GM12865 (cell line): ENCODE data around the gene TDRD3.

Experiments used
- DNase-seq: peaks from one replicate; pipeline ENCODE4 v3.0.0; 2010; ENCODE audit warnings: low read depth
- H3K4me3 ChIP-seq: 2 replicates; pipeline ENCODE4 v1.5.1; 2011; ENCODE audit warnings: mild to moderate bottlenecking, low read depth, low read length, control low read depth
- TF ChIP-seq, protein P1 (sequence below): IDR thresholded peaks from 2 replicates; pipeline ENCODE4 v1.5.1; 2011; ENCODE audit warnings: low read length, control low read depth, low read depth, inconsistent platforms; ENCODE audit not compliant: insufficient read depth; ENCODE audit errors: missing control alignments

Gene TDRD3

GRCh38 chr13:60379837-60380565, 17.0 kb upstream of the TDRD3 start:
- TF ChIP-seq, protein P1, sequence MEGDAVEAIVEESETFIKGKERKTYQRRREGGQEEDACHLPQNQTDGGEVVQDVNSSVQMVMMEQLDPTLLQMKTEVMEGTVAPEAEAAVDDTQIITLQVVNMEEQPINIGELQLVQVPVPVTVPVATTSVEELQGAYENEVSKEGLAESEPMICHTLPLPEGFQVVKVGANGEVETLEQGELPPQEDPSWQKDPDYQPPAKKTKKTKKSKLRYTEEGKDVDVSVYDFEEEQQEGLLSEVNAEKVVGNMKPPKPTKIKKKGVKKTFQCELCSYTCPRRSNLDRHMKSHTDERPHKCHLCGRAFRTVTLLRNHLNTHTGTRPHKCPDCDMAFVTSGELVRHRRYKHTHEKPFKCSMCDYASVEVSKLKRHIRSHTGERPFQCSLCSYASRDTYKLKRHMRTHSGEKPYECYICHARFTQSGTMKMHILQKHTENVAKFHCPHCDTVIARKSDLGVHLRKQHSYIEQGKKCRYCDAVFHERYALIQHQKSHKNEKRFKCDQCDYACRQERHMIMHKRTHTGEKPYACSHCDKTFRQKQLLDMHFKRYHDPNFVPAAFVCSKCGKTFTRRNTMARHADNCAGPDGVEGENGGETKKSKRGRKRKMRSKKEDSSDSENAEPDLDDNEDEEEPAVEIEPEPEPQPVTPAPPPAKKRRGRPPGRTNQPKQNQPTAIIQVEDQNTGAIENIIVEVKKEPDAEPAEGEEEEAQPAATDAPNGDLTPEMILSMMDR, result no peak
- H3K4me3 ChIP-seq, result no peak overlapping the region
- DNase-seq, result no peak

- TF ChIP-seq, protein P1, result no peak
- no peak for DNase-seq
- H3K4me3 ChIP-seq, result no peak overlapping the region
These were observed 12.1 kb upstream of the TDRD3 start for GRCh38 chr13:60384911-60385310.

- no peak overlapping the region for H3K4me3 ChIP-seq
- TF ChIP-seq, protein P1, result no peak
- no peak for DNase-seq
These were observed 10.8 kb upstream of the TDRD3 start for GRCh38 chr13:60386250-60386649.

DNA sequence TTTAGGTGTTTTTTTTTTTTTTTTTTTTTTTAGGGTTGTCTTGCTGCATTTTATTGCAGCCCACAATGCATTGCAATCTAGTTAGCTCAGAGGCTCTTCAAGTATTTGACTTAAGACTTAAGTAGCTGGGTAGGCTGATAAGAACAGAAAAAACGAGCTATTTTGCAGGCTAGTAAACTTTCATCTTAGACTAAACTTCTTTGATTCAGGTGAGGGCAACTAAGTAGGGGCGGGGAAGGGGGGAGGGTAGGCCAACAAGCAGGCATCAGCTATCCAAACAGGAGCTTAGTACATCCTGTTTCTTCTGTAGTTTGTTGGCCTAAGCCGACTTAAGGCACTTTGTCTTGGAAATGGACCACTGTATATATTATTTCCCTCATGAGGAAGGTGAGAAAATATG, 4.9 kb upstream of the TDRD3 start:
- no peak overlapping the region for H3K4me3 ChIP-seq
- TF ChIP-seq, protein P1, result no peak

GRCh38 chr13:60395971-60396782, 843 bp upstream of the TDRD3 start:
- TF ChIP-seq, protein P1, result no peak
- DNase-seq, result peak; percentile 97
- H3K4me3 ChIP-seq, result peak overlapping the region; percentile 59

More for the DNA sequence above, 4.9 kb upstream of the TDRD3 start:
- no peak for DNase-seq

DNA sequence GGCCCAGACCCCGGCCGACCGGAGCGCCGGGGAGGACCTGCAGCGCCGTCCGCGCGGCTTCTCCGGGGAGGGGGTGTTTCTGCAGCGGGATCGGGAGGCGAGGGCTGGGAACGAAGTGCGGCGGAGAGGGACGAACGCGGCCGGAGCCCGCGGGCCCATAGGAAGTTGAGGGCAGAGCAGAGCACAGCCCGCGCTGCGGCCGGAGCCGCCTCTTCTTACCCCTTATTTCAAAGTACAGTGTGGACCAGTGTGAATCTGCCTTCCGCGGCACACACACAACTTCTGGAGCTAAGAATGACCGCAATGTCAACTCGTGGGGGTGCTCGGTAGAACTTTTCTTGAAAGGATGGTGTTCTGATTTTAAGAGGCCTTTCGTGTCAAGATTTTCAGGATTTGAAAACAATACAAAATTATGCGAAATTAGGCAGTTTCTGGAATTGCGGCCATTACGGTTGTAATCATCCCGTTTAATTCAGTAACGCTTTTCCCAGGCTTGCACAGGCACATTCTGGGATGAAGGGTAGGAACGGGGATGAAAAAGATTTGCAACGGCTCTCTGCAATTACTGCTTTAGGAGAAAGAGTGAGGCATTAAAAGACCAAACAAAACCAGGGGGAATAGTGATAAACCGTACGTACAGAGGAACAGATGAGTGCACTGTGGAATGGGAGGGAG, 821 bp downstream of the TDRD3 start:
- H3K4me3 ChIP-seq, result peak overlapping the region; percentile 69
- peak; percentile 85 for DNase-seq
- TF ChIP-seq, protein P1, result no peak
